NCI-H524 (cell line): ENCODE results near the gene FSTL1.
A peak's percentile ranks its signal among the peaks of the same experiment; 100 is the strongest.

Experiments used
- DNase-seq, 2 experiments: peaks; one replicate each; lab custom pipeline; 2025; lab: John Stamatoyannopoulos, UW

Gene FSTL1, protein sequence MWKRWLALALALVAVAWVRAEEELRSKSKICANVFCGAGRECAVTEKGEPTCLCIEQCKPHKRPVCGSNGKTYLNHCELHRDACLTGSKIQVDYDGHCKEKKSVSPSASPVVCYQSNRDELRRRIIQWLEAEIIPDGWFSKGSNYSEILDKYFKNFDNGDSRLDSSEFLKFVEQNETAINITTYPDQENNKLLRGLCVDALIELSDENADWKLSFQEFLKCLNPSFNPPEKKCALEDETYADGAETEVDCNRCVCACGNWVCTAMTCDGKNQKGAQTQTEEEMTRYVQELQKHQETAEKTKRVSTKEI

DNA sequence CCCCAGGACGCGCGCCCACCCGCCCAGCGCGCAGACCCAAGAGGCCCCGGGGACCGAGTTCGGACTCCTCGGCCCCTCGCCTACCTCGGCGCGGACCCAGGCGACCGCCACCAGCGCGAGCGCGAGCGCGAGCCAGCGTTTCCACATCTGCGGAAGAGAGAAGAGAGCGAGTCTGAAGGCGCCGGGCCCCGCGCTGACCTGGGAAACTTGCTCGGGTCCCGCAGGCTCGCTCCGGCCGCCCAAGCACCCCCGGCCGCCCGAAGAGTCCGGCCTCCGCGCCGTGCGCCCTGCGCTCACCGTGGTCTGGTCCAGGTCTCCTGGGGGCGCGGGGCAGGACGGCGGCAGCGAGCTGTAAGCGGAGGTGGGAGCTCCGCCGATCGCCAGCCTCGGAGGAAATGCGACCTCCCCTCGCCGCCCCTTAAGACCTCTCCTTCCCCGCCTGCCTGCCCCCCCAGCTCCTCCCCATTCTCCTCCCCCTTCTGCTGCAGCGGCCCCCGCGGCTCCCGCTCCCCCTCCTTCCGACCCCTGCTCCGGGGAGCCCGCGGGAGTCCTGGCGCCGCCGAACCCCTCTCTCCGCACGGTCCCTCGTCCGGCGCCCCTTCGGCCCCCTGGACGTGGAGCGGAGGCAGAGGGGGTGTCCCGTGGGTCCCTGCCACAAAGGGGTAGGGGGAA, at the start of gene FSTL1:
Gene FSTL1 (minus strand): TSS at position 393 of the 672 bp plus-strand sequence. CDS start 246 bp downstream, at position 147.
- DNase-seq = peak in 1 of 2 experiments; percentile 48

DNA sequence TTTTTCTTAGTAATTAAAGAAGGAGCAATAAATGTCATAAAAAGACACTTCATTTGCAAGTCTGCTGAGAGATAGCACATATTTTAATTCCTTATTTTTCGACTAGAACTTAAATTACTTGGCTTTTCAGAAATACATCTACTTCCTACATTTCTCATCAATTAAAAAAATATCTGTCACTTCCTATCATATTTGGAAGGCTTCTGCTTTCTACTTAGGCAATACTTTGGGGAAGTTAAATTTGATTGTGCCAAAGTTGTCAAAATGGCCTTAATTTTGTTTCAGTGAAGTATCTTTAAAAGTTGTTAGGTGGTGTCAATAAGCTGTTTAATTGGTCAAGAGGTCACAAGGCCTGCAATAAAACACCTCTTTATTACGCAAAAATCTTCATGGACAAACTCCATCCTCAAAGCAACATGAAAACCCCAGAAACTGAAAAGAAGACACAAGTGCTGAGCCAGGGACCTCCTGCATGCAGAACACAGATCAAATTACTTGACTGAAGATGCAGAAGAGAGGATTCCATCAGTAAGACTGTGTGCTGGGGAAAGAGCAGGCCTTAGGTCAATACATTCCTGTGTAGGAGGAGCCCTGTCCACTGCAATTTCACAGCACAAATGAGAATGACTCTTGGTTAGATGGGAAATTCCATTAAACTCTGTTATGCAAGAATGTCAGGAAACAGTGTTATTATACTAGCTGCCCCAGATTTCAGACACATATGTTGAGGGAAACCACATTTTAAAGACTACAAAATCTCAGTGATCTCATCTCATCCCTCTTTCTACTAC, 48.0 kb upstream of the FSTL1 start:
- no peak for DNase-seq

DNA sequence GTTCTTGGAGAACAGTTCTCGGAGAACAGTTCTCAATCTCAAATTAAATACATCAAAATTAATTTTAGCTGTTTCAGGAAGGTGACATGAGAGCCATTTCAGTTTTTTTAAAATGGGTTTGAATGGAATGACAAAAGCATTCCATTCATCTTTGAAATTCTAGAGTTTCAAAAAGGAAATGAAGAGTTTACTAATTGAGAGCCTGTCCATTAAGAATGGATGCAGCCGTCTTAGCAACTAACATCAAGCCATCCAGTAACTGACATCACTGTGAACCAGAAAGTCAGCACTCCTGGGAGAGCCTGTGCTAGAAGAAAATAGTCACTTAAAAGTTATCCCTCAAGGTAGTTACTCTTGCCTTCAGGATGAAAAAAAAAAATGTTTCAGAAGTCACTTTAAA, 47.0 kb upstream of the FSTL1 start:
- DNase-seq = no peak

- no peak for DNase-seq
Measured at GRCh38 chr3:120497336-120497735, 46.5 kb upstream of the FSTL1 start.

- DNase-seq = no peak
Measured at GRCh38 chr3:120496278-120497002, 45.6 kb upstream of the FSTL1 start.

DNA sequence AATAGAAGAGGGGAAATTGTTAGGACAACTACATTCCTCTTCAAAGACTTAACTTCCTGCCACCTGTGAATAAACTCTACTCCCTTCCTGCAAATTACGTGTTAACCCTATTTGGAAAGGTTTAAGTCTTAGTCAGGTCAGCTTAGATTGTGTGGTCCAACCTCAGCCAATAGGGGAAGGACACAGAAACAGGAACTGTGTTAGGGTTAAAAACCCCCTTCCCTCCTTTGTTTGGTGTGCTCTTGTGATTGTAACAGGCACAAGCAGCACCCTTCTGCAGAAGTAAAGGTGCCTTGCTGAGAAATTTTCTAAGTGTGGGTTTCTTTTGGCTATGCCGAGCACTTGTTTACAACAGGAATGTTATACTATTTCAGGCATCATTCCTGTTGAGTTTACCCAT, 45.0 kb upstream of the FSTL1 start:
- no peak for DNase-seq

DNA sequence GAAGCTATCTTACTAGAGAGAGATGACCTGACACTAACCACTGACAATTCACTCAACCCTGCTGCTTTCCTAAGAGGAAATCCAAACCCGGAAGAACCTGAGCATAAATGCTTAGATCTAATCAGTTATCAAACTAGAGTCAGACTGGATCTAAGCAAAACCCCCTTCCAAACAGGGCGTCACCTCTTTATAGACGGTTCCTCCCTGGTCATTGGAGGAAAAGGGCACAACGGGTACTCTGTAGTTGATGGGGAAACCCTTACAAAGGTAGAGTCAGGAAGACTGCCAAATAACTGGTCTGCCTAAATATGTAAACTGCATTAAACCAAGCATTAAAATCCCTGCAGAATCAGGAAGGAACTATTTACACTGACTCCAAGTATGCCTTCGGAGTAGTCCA, 41.3 kb upstream of the FSTL1 start:
- no peak for DNase-seq

- no peak for DNase-seq
Measured at GRCh38 chr3:120489421-120489820, 38.6 kb upstream of the FSTL1 start.

DNA sequence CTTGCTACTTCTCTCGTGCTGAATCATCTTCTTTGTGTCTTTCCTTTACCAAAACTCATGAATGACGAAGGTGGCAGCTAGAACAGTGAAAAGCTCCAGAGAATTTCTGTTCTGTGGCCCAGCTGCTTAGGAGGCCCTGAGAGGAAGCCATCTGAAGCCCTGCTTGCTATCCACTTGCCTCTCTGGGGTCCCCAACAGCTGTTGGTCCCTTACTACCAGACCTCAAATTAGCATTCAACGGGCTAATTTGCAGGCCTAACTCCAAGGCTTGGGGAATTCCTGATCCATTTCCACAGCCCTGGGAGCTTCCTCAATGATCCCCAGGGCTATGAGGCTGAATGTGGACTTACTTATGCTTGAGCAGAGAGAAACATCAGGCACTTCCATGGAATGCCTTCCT, 37.5 kb upstream of the FSTL1 start:
- DNase-seq = no peak

DNA sequence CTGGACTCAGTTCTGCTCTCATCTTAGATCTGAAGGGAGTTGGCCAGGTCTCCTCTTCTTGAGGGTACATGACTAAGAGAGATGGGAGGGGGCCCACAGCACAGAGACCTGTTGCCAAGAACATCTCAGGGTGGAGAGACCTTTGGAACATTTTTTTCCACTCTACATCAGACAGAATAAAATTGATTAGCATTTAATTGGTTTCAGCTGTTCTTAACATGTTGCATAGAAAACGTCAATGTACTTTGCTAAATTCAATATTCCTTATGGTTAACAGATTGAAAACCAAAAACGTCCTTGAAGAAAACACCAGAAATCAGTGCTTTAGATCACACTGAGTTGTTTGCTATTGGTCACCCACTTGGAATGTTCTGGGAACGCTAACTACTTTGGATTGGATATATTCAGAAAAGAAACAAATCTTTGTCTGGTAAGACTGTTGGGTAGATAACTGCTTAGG, 36.4 kb upstream of the FSTL1 start:
- no peak for DNase-seq

DNA sequence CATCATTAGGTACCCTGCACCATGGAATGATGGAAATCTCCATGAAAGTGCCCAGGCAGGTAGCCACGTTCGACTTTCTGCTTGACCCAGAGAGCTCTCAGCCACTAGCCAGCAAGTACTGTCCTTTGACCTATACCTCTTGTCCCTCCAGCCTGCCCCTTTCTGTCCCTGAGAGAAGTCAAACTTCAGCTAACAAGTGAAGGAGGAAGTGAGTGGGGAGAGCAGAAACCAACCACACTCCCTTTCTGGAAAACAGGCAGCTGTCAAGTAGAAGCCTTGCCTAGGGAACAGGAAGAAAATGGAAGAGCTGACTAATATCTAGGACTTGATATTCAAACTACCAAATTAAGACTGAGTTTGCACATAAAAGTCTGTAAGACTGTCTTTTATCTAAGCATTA, 30.3 kb upstream of the FSTL1 start:
- no peak for DNase-seq

- DNase-seq = peak in 1 of 2 experiments; percentile 93
Measured at GRCh38 chr3:120477781-120478180, 27.0 kb upstream of the FSTL1 start.

DNA sequence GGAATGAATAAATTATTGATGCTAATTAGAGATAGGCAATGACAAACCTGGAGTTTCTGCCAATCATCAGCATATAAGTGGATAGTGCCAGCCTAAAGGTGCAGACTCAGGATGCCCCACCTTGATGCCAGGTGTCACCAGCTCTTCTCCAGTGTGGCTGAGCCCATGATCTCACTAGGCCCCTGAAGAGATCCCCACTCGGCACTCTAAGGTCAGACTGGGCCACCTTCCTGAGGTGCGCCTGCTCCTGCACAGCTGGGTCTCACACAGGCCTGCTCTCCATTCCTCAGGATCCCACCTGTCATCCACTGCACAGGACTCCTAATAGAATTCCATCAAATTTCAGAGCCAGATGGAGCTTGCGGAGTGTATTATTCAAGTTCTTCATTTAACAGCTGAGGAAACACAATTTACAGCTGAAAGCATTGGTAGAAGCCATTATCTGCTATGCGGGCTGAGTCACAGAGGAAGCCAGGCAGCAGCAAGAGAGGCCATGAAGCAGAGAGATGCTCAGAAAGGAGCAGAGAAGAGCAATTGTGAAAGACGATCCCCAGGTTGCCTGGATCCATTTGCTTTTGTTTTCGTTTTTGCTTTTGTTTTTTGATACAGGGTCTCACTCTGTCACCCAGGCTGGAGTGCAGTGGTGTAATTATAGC, 25.1 kb upstream of the FSTL1 start:
- peak; percentile 12 to 80 for DNase-seq

DNA sequence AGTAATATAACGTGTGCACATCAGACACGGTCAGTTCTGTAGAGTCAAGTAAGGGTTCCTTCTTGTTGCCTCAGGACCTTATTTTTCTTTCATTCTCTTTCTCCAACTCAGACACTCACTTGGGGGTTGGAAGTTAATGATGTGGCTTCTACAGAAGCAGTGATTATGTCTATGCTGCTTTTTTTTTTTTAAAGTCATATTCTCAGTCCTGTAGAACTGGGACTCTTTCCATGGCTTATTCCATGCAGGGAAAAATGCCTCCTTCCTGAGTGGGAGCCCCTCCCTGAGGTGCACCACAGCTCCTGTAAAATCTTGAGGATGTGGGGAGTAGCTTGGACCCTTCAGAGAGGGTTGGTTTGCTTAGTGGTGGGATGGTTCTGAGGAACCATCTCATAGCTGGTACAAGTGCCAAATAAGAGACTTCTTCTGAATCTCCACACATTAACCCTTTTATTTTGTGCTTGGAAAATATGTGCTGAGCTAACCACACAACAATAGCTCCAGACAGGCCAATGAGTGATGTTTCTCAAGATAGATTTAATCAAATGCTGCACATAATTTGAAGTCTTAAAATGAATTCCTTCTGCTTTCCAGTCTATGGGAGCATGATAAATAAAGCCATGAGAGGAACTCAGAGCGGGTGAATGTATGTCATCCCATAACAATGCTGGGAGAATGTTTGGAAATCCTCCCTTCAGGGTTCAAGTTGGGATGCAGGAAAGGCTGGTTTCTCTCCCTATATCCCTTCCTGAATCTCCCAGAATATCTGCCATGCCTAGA, 23.3 kb upstream of the FSTL1 start:
- no peak for DNase-seq

GRCh38 chr3:120473389-120473788, 22.6 kb upstream of the FSTL1 start:
- no peak for DNase-seq

GRCh38 chr3:120472121-120472844, 21.5 kb upstream of the FSTL1 start:
- no peak for DNase-seq

GRCh38 chr3:120471643-120472042, 20.9 kb upstream of the FSTL1 start:
- DNase-seq = no peak

DNA sequence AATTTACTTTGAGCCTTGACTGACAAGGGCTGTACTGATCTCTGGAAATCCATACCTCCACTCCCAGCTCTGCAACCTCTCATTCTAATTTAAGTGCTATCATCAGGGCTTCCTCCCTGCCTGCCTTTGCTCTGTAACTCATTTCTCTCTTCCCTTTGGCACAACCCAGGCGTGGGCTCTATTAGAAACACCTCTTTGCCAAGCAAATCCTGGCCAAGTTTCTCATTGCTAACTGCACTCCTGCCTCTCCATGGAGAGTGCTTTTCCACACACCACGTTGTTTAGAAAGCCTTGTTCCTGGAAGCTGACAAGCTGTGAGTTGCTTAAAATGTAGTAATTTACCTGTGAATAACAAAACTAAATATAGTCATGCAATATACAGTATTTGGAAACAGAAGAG, 20.1 kb upstream of the FSTL1 start:
- no peak for DNase-seq

- no peak for DNase-seq
Measured at GRCh38 chr3:120469882-120470301, 19.1 kb upstream of the FSTL1 start.

GRCh38 chr3:120469440-120469839, 18.6 kb upstream of the FSTL1 start:
- no peak for DNase-seq
